ENCODE data around the gene AQR.
"Not testable (repeated sequence)": the region's sequence is repeated elsewhere in the genome, so short reads cannot be mapped to it uniquely, and the experiment has no call there.

Gene AQR

GRCh38 chr15:34838282-34838681 is 131.3 kb downstream of the AQR start:
- no peak for DNase-seq (ENCODE audit: insufficient read length)
- FAIRE-seq, result no peak
- TF ChIP-seq POLR2AphosphoS5 (IDR thresholded peaks at IDR 0.05; ENCODE audit: low read depth, low read length) (no peak), POLR2A (IDR thresholded peaks at IDR 0.05; ENCODE audit: low read depth, low read length) (no peak), TAF1 (IDR thresholded peaks at IDR 0.05; ENCODE audit: borderline replicate concordance, low read depth, low read length) (no peak)

- no peak for FAIRE-seq
- TF ChIP-seq POLR2AphosphoS5 (IDR thresholded peaks at IDR 0.05; ENCODE audit: low read depth, low read length) (no peak), POLR2A (IDR thresholded peaks at IDR 0.05; ENCODE audit: low read depth, low read length) (no peak), TAF1 (IDR thresholded peaks at IDR 0.05; ENCODE audit: borderline replicate concordance, low read depth, low read length) (no peak)
- DNase-seq (ENCODE audit: insufficient read length), result no peak
These were observed 132.1 kb downstream of the AQR start for GRCh38 chr15:34837246-34838016.

GRCh38 chr15:34828145-34828911 is 141.2 kb downstream of the AQR start:
- DNase-seq (ENCODE audit: insufficient read length) (no peak), FAIRE-seq (no peak)

GRCh38 chr15:34821831-34822230 is 147.7 kb downstream of the AQR start:
- TF ChIP-seq POLR2A (IDR thresholded peaks at IDR 0.05; ENCODE audit: low read depth, low read length), result no peak
- TF ChIP-seq TAF1 (IDR thresholded peaks at IDR 0.05; ENCODE audit: borderline replicate concordance, low read depth, low read length), result no peak
- no peak for TF ChIP-seq POLR2AphosphoS5 (IDR thresholded peaks at IDR 0.05; ENCODE audit: low read depth, low read length)
- DNase-seq (ENCODE audit: insufficient read length), result no peak
- FAIRE-seq, result no peak

More at GRCh38 chr15:34828145-34828911, 141.2 kb downstream of the AQR start:
- no peak for TF ChIP-seq TAF1 (IDR thresholded peaks at IDR 0.05; ENCODE audit: borderline replicate concordance, low read depth, low read length)
- no peak for TF ChIP-seq POLR2A (IDR thresholded peaks at IDR 0.05; ENCODE audit: low read depth, low read length)
- TF ChIP-seq POLR2AphosphoS5 (IDR thresholded peaks at IDR 0.05; ENCODE audit: low read depth, low read length), result no peak

- TF ChIP-seq TAF1 (IDR thresholded peaks at IDR 0.05; ENCODE audit: borderline replicate concordance, low read depth, low read length), result no peak
- TF ChIP-seq POLR2AphosphoS5 (IDR thresholded peaks at IDR 0.05; ENCODE audit: low read depth, low read length), result no peak
- no peak for TF ChIP-seq POLR2A (IDR thresholded peaks at IDR 0.05; ENCODE audit: low read depth, low read length)
- FAIRE-seq (no peak), DNase-seq (ENCODE audit: insufficient read length) (no peak)
These were observed 149.4 kb downstream of the AQR start for GRCh38 chr15:34820110-34820509.

GRCh38 chr15:34818526-34818925 is 151.0 kb downstream of the AQR start:
- DNase-seq (ENCODE audit: insufficient read length), result no peak
- no peak for TF ChIP-seq TAF1 (IDR thresholded peaks at IDR 0.05; ENCODE audit: borderline replicate concordance, low read depth, low read length)
- TF ChIP-seq POLR2A (IDR thresholded peaks at IDR 0.05; ENCODE audit: low read depth, low read length), result no peak
- no peak for TF ChIP-seq POLR2AphosphoS5 (IDR thresholded peaks at IDR 0.05; ENCODE audit: low read depth, low read length)
- no peak for FAIRE-seq

GRCh38 chr15:34815836-34816235 is 153.7 kb downstream of the AQR start:
- no peak for TF ChIP-seq POLR2A (IDR thresholded peaks at IDR 0.05; ENCODE audit: low read depth, low read length)
- no peak for TF ChIP-seq TAF1 (IDR thresholded peaks at IDR 0.05; ENCODE audit: borderline replicate concordance, low read depth, low read length)
- TF ChIP-seq POLR2AphosphoS5 (IDR thresholded peaks at IDR 0.05; ENCODE audit: low read depth, low read length), result no peak
- no peak for DNase-seq (ENCODE audit: insufficient read length)
- FAIRE-seq, result no peak

GRCh38 chr15:34813446-34814190 is 155.9 kb downstream of the AQR start:
- DNase-seq (ENCODE audit: insufficient read length), result no peak
- TF ChIP-seq POLR2A (IDR thresholded peaks at IDR 0.05; ENCODE audit: low read depth, low read length) (no peak), TAF1 (IDR thresholded peaks at IDR 0.05; ENCODE audit: borderline replicate concordance, low read depth, low read length) (no peak), POLR2AphosphoS5 (IDR thresholded peaks at IDR 0.05; ENCODE audit: low read depth, low read length) (no peak)
- no peak for FAIRE-seq

GRCh38 chr15:34812868-34813365 is 156.6 kb downstream of the AQR start:
- not testable (repeated sequence) for FAIRE-seq

GRCh38 chr15:34812369-34812768 is 157.2 kb downstream of the AQR start:
- FAIRE-seq (no peak), DNase-seq (ENCODE audit: insufficient read length) (no peak)
- TF ChIP-seq TAF1 (IDR thresholded peaks at IDR 0.05; ENCODE audit: borderline replicate concordance, low read depth, low read length), result no peak
- no peak for TF ChIP-seq POLR2AphosphoS5 (IDR thresholded peaks at IDR 0.05; ENCODE audit: low read depth, low read length)
- no peak for TF ChIP-seq POLR2A (IDR thresholded peaks at IDR 0.05; ENCODE audit: low read depth, low read length)

More at GRCh38 chr15:34812868-34813365, 156.6 kb downstream of the AQR start:
- DNase-seq (ENCODE audit: insufficient read length), result not testable (repeated sequence)

GRCh38 chr15:34810443-34811129 is 159.0 kb downstream of the AQR start:
- no peak for TF ChIP-seq POLR2AphosphoS5 (IDR thresholded peaks at IDR 0.05; ENCODE audit: low read depth, low read length)
- TF ChIP-seq TAF1 (IDR thresholded peaks at IDR 0.05; ENCODE audit: borderline replicate concordance, low read depth, low read length), result no peak
- no peak for TF ChIP-seq POLR2A (IDR thresholded peaks at IDR 0.05; ENCODE audit: low read depth, low read length)
- FAIRE-seq (no peak), DNase-seq (ENCODE audit: insufficient read length) (no peak)
